HepG2 (cell line): Measurements from ENCODE around the gene RAB3A.

Experiments
- CBX2 ChIP-seq, 2 experiments: fragments of 200-600 bp in 1 of 2; sonication (generic); formaldehyde crosslinking in 1 of 2; IDR thresholded peaks; 2 replicates each; pipeline versions ENCODE4 v1.7.0 to v1.8.1; 2018 to 2022; ENCODE audit warnings: low read depth in 2 of 2, low read length in 1 of 2, mild to moderate bottlenecking in 1 of 2, missing genetic modification reagents in 1 of 2
- CTCF ChIP-seq: sonication (generic); formaldehyde crosslinking; IDR thresholded peaks from 2 replicates; pipeline ENCODE4 v1.5.0; 2020; ENCODE audit warnings: mild to moderate bottlenecking, missing genetic modification reagents, moderate library complexity
- ERF ChIP-seq: IDR thresholded peaks from 2 replicates; pipeline ENCODE4 v1.6.1; 2018; ENCODE audit warnings: missing biosample characterization, missing genetic modification reagents
- JUN ChIP-seq: sonication (generic); formaldehyde crosslinking; IDR thresholded peaks from 2 replicates; pipeline ENCODE4 v1.4.0; 2020; ENCODE audit warnings: mild to moderate bottlenecking, missing genetic modification reagents
- MAX ChIP-seq: IDR thresholded peaks from 2 replicates; pipeline ENCODE4 v1.6.1; 2012; ENCODE audit warnings: inconsistent platforms
- MBD4 ChIP-seq: IDR thresholded peaks from 2 replicates; pipeline ENCODE4 v1.6.1; 2012; ENCODE audit warnings: low read length, inconsistent platforms, borderline replicate concordance
- XRCC5 ChIP-seq: fragments of 200-400 bp; formaldehyde crosslinking; optimal IDR thresholded peaks from 2 replicates; pipeline ENCODE3; 2017; ENCODE audit warnings: mild to moderate bottlenecking, low read length
- YY1 ChIP-seq: IDR thresholded peaks from 2 replicates; pipeline ENCODE4 v1.6.1; 2011; ENCODE audit warnings: low read length, low read depth, moderate library complexity, mild to moderate bottlenecking; ENCODE audit not compliant: insufficient read depth, insufficient replicate concordance
- ZBTB4 ChIP-seq: sonication (generic); formaldehyde crosslinking; IDR thresholded peaks from 2 replicates; pipeline ENCODE4 v1.4.0; 2020; ENCODE audit warnings: missing genetic modification reagents, mild to moderate bottlenecking, borderline replicate concordance
- ZNF414 ChIP-seq: sonication (generic); formaldehyde crosslinking; IDR thresholded peaks from 2 replicates; pipeline ENCODE4 v1.5.0; 2020; ENCODE audit warnings: missing genetic modification reagents
- ZNF749 ChIP-seq: sonication (generic); formaldehyde crosslinking; IDR thresholded peaks from 2 replicates; pipeline ENCODE4 v1.8.0; 2022; ENCODE audit warnings: mild to moderate bottlenecking, missing genetic modification reagents, moderate library complexity, borderline replicate concordance
- ZNF788 ChIP-seq: sonication (generic); formaldehyde crosslinking; IDR thresholded peaks from 2 replicates; pipeline ENCODE4 v1.5.0; 2020; ENCODE audit warnings: mild to moderate bottlenecking, missing genetic modification reagents, borderline replicate concordance

- TF ChIP-seq ZBTB4 (CRISPR knock-in tag) (no peak), CTCF (CRISPR knock-in tag) (no peak), ERF (no peak), ZNF749 (CRISPR knock-in tag) (no peak), YY1 (no peak), MBD4 (no peak), ZNF788 (CRISPR knock-in tag) (no peak), MAX (no peak), CBX2 (IDR thresholded peaks at IDR 0.05; ENCODE audit: low read depth, low read length) (no peak), CBX2 (CRISPR knock-in tag; IDR thresholded peaks at IDR 0.05; ENCODE audit: low read depth) (no peak), XRCC5 (no peak), ZNF414 (CRISPR knock-in tag) (no peak), JUN (CRISPR knock-in tag) (no peak)
Observed at GRCh38 chr19:18198374-18198773, 5.5 kb downstream of the RAB3A start.
